ENCODE measurements around the gene PLEKHN1. TPM values are rescaled to one million over a fixed set of nuclear protein-coding genes. Genes with fewer than 3 reads are reported as not detected.
A peak's percentile ranks its signal among the peaks of the same experiment; 100 is the strongest.

Gene PLEKHN1
- total and polyA plus RNA-seq, 8 donors, result 0.11 to 5.1 (median 0.55) TPM

DNA sequence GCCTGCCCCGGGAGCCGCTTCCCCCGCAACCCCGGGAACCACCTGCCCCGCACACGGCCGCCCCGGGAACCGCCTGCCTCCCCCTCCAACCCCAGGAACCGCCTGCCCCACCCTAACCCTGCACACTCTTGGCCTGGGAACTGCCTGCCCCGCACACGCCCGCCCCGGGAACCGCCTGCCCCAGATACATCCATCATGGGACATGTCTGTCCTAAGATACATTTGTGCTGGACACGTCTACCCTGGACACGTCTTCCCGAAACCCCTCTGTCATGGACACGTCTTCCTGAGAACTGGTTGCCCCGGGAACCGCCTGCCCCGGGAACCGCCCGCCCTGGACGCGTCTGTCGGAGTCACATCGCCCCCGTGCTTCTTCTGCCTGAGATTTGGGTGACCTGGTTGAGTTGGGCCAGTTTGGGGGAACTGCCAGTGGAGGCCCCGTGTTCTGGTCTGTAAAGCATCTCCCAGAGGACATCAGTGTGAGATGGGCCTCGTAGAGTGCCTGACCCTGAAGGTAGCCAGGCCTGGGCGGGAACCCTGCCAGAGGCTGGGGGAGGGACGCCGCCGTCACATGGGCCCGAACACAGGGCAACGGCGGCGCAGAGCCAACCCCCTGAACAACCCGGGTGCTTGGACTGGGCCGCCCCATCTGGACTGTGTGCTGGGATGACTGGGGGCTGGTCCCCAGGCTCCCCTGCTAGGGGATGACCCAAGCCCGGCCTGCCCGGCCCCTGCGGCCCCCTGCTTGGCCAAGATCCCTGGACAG, 12.0 kb downstream of the PLEKHN1 start:
- no peaks in the 10 kb centered on the region for H3K9me3 ChIP-seq
- peaks cover 0 to 81% of the 10 kb centered on the region in 2 donors for H3K27me3 ChIP-seq
- TF ChIP-seq CTCF (IDR thresholded peaks at IDR 0.05), result no peak
- DNase-seq, result peak in 1 of 4 donors; percentile 65
- no peak for ATAC-seq
- H3K27ac ChIP-seq, result no peak overlapping the region
- peaks cover 5 to 8% of the 10 kb centered on the region in 2 donors for H3K4me1 ChIP-seq
- no peak overlapping the region for H3K4me3 ChIP-seq
- H3K36me3 ChIP-seq, result no peaks in the 10 kb centered on the region
- intact Hi-C loops (cut with DNase I), result no loop called here

GRCh38 chr1:978835-979743, 12.8 kb downstream of the PLEKHN1 start:
- H3K27me3 ChIP-seq, result peaks cover 0 to 81% of the 10 kb centered on the region in 2 donors
- intact Hi-C loops (cut with DNase I), result no loop called here
- no peak for TF ChIP-seq CTCF (IDR thresholded peaks at IDR 0.05)

DNA sequence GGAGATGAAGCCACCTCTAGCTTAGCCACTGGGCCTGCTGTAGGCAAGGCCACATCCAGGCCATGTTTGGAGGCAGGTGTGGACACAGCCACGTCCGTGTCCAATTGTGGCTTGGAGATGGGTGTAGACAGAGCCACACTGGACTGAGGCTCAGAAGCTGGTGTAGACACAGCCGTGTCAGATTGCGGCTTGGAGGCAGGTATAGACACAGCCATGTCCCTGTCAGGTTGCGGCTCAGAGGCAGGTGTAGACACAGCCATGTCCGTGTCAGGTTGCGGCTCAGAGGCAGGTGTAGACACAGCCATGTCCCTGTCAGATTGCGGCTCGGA, 13.4 kb downstream of the PLEKHN1 start:
- ATAC-seq (no peak), DNase-seq (no peak)
- no peak overlapping the region for H3K4me3 ChIP-seq
- no peak overlapping the region for H3K27ac ChIP-seq
- no peaks in the 10 kb centered on the region for H3K9me3 ChIP-seq
- no peaks in the 10 kb centered on the region for H3K36me3 ChIP-seq
- H3K27me3 ChIP-seq, result peaks cover 0 to 81% of the 10 kb centered on the region in 2 donors
- intact Hi-C loops (cut with DNase I), result no loop called here
- H3K4me1 ChIP-seq, result peaks cover 5 to 8% of the 10 kb centered on the region in 2 donors
- TF ChIP-seq CTCF (IDR thresholded peaks at IDR 0.05), result no peak

More at GRCh38 chr1:978835-979743, 12.8 kb downstream of the PLEKHN1 start:
- Histone ChIP-seq H3K36me3 (no peaks in the 10 kb centered on the region), H3K4me3 (no peak overlapping the region), H3K9me3 (no peaks in the 10 kb centered on the region), H3K27ac (no peak overlapping the region), H3K4me1 (peaks cover 5 to 8% of the 10 kb centered on the region in 2 donors)
- ATAC-seq (no peak), DNase-seq (peak in 1 of 4 donors; percentile 79)

DNA sequence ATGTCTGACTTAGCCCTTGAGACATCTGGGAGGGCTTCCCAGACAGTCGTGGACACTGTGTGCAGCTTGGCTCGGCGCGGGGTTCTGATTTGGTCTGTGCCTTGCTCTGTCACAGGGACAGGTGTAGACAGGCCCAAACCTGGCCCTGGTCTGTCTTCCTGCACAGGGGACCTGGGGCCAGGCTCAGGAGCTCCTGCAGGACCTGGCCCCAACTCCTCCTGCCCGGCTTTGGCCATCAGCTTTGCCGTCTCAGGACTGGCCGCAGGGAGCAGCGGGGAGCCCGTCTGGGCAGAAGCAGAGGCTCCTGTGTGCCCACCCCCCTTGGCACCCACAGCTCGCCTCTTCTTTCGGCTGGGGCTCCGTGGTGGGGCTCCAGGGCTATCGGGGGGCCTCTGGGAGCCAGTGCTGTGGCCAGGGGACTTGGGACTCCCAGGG, 13.9 kb downstream of the PLEKHN1 start:
- intact Hi-C loops (cut with DNase I), result no loop called here
- Histone ChIP-seq H3K36me3 (no peaks in the 10 kb centered on the region), H3K27ac (no peak overlapping the region), H3K27me3 (peaks cover 0 to 81% of the 10 kb centered on the region in 2 donors), H3K9me3 (no peaks in the 10 kb centered on the region), H3K4me3 (no peak overlapping the region), H3K4me1 (peaks cover 5 to 8% of the 10 kb centered on the region in 2 donors)
- ATAC-seq, result no peak
- TF ChIP-seq CTCF (IDR thresholded peaks at IDR 0.05), result no peak
- no peak for DNase-seq

Measured in left lung (tissue), 10 donors.